HepG2 (cell line): ENCODE data around the gene IQGAP2. TPM values are rescaled to one million over a fixed set of nuclear protein-coding genes. Genes with fewer than 3 reads are reported as not detected.

Experiments used
- ARID5B ChIP-seq: IDR thresholded peaks from 2 replicates; pipeline ENCODE4 v1.4.0; 2020; ENCODE audit warnings: mild to moderate bottlenecking, missing genetic modification reagents
- EEA1 ChIP-seq: sonication (generic); formaldehyde crosslinking; IDR thresholded peaks from 2 replicates; pipeline ENCODE4 v1.5.1; 2020; ENCODE audit warnings: mild to moderate bottlenecking, missing genetic modification reagents, borderline replicate concordance
- MNT ChIP-seq: fragments of 450-650 bp; IDR thresholded peaks from 2 replicates; pipeline ENCODE4 v1.6.1; 2016
- MTA1 ChIP-seq: sonication (generic); formaldehyde crosslinking; IDR thresholded peaks from 2 replicates; pipeline ENCODE4 v1.4.0; 2020; ENCODE audit warnings: missing genetic modification reagents, mild to moderate bottlenecking, borderline replicate concordance
- MTF2 ChIP-seq: sonication (generic); formaldehyde crosslinking; IDR thresholded peaks from 2 replicates; pipeline ENCODE4 v1.5.0; 2020; ENCODE audit warnings: missing genetic modification reagents, borderline replicate concordance
- MXD4 ChIP-seq: IDR thresholded peaks from 2 replicates; pipeline ENCODE4 v1.6.1; 2016; ENCODE audit warnings: mild to moderate bottlenecking, missing biosample characterization, missing genetic modification reagents
- ONECUT2 ChIP-seq: sonication (generic); formaldehyde crosslinking; IDR thresholded peaks from 2 replicates; pipeline ENCODE4 v1.4.0; 2020; ENCODE audit warnings: missing genetic modification reagents
- RBFOX2 ChIP-seq: fragments of 200-400 bp; formaldehyde crosslinking; IDR thresholded peaks from 2 replicates; pipeline ENCODE4 v1.6.1; 2017; ENCODE audit warnings: low read depth, mild to moderate bottlenecking, low read length
- SNAPC5 ChIP-seq: sonication (generic); formaldehyde crosslinking; IDR thresholded peaks from 2 replicates; pipeline ENCODE4 v1.8.1; 2023; ENCODE audit warnings: mild to moderate bottlenecking, missing genetic modification reagents, borderline replicate concordance
- TCF12 ChIP-seq, 2 experiments: fragments of 450-650 bp in 1 of 2; sonication (generic) in 1 of 2; formaldehyde crosslinking in 1 of 2; IDR thresholded peaks; 2 replicates each; pipeline versions ENCODE4 v1.6.1 to v1.8.0; 2017 to 2022; ENCODE audit warnings: antibody characterized with exemption in 1 of 2, mild to moderate bottlenecking in 1 of 2, missing genetic modification reagents in 1 of 2, moderate library complexity in 1 of 2
- ZBTB38 ChIP-seq: sonication (generic); formaldehyde crosslinking; IDR thresholded peaks from 2 replicates; pipeline ENCODE4 v1.5.1; 2020; ENCODE audit warnings: mild to moderate bottlenecking, missing genetic modification reagents
- ZFP36L1 ChIP-seq: sonication (generic); formaldehyde crosslinking; IDR thresholded peaks from 2 replicates; pipeline ENCODE4 v1.8.0; 2022; ENCODE audit warnings: mild to moderate bottlenecking, missing genetic modification reagents, moderate library complexity
- ZFP82 ChIP-seq: sonication (generic); formaldehyde crosslinking; IDR thresholded peaks from 2 replicates; pipeline ENCODE4 v1.5.1; 2020; ENCODE audit warnings: mild to moderate bottlenecking, missing genetic modification reagents, borderline replicate concordance
- ZFP91 ChIP-seq: sonication (generic); formaldehyde crosslinking; IDR thresholded peaks from 2 replicates; pipeline ENCODE4 v1.9.0; 2022; ENCODE audit warnings: missing genetic modification reagents, mild to moderate bottlenecking, borderline replicate concordance
- ZNF431 ChIP-seq: sonication (generic); formaldehyde crosslinking; IDR thresholded peaks from 2 replicates; pipeline ENCODE4 v1.9.0; 2022; ENCODE audit warnings: missing genetic modification reagents, low read depth, mild to moderate bottlenecking, borderline replicate concordance
- ZNF576 ChIP-seq: sonication (generic); formaldehyde crosslinking; IDR thresholded peaks from 2 replicates; pipeline ENCODE4 v1.4.0; 2020; ENCODE audit warnings: mild to moderate bottlenecking, missing genetic modification reagents
- ZNF598 ChIP-seq: sonication (generic); formaldehyde crosslinking; IDR thresholded peaks from 2 replicates; pipeline ENCODE4 v1.5.1; 2020; ENCODE audit warnings: mild to moderate bottlenecking, missing genetic modification reagents, borderline replicate concordance
- ZNF660 ChIP-seq: sonication (generic); formaldehyde crosslinking; IDR thresholded peaks from 2 replicates; pipeline ENCODE4 v1.5.1; 2020; ENCODE audit warnings: mild to moderate bottlenecking, low read depth, missing genetic modification reagents, borderline replicate concordance
- ZNF781 ChIP-seq: sonication (generic); formaldehyde crosslinking; IDR thresholded peaks from 2 replicates; pipeline ENCODE4 v1.5.1; 2020; ENCODE audit warnings: borderline replicate concordance, mild to moderate bottlenecking, missing genetic modification reagents; ENCODE audit errors: not compliant biosample characterization
- polyA plus RNA-seq, 8 experiments: library from polyadenylated mRNA; depleted of rRNA in 3 of 8; stranded (reverse) in 7 of 8; unstranded in 1 of 8; fragments of >200 nt; fragmentation: Illumina TruSeq in 4 of 8; extraction: Trizol in 4 of 8; gene quantifications; 2 replicates each; pipeline versions ENCODE4 v1.2.1 to v1.2.3, GENCODE V29; 2011 to 2016; ENCODE audit warnings: low read depth in 4 of 8, missing spikeins in 1 of 8, mixed read lengths in 1 of 8; ENCODE audit not compliant: insufficient read depth in 1 of 8
- total RNA-seq, 5 experiments: library from RNA; depleted of rRNA; stranded (reverse); fragments of >200 nt; fragmentation: Illumina TruSeq; extraction: Trizol; gene quantifications; 2 replicates each; pipeline ENCODE4 v1.2.3, GENCODE V29; 2016; ENCODE audit warnings: low read depth in 1 of 5

The IQGAP2 gene
- total and polyA plus RNA-seq, 2 of the 13 experiments (the other 11 are each of a cell fraction or from before 2014, with no cell fraction given): 35.2 to 83.3 TPM

- TF ChIP-seq ZFP91 (CRISPR knock-in tag) (peak; percentile 61; the same call in 1 of the 2 replicates), ZFP36L1 (no peak), ZNF781 (no peak), ZNF660 (CRISPR knock-in tag) (no peak), ONECUT2 (CRISPR knock-in tag) (no peak), ZFP82 (CRISPR knock-in tag) (no peak), MXD4 (CRISPR knock-in tag) (no peak), TCF12 (IDR thresholded peaks at IDR 0.05) (no peak), TCF12 (CRISPR knock-in tag; IDR thresholded peaks at IDR 0.05) (no peak), ZNF431 (CRISPR knock-in tag) (no peak), MTF2 (CRISPR knock-in tag) (no peak), MNT (no peak), EEA1 (CRISPR knock-in tag) (no peak), RBFOX2 (peak; percentile 71), MTA1 (CRISPR knock-in tag) (peak; percentile 90), ZNF598 (CRISPR knock-in tag) (peak; percentile 74; the same call in 1 of the 2 replicates), ZNF576 (CRISPR knock-in tag) (no peak), SNAPC5 (CRISPR knock-in tag) (no peak), ZBTB38 (CRISPR knock-in tag) (peak; percentile 28; the same call in 1 of the 2 replicates), ARID5B (CRISPR knock-in tag) (peak; percentile 10; the same call in 1 of the 2 replicates)
Observed at GRCh38 chr5:76715736-76716455, 312.8 kb downstream of the IQGAP2 start, which contains the start of gene F2R (continued).
